ENCODE results near the gene ERP27. TPM values are rescaled to one million over a fixed set of nuclear protein-coding genes. Genes with fewer than 3 reads are reported as not detected.

ERP27 gene
- total RNA-seq, 2 donors from 2014 or later = 9.9 to 14.9 TPM

GRCh38 chr12:14957551-14958168 lies 19.3 kb upstream of the ERP27 start:
- H3K36me3 Mint-ChIP-seq (ENCODE audit: low read depth) = peaks cover 26% of the 10 kb centered on the region
- peaks cover 62% of the 10 kb centered on the region for H3K4me1 Mint-ChIP-seq
- peak overlapping the region; percentile 100 for H3K4me3 Mint-ChIP-seq
- ATAC-seq = no peak
- peak overlapping the region; percentile 100 for H3K27ac Mint-ChIP-seq
- no peaks in the 10 kb centered on the region for H3K9me3 ChIP-seq (ENCODE audit: control insufficient read depth, low read length, poor library complexity, severe bottlenecking)
- no peak for DNase-seq
- no peaks in the 10 kb centered on the region for H3K27me3 Mint-ChIP-seq

DNA sequence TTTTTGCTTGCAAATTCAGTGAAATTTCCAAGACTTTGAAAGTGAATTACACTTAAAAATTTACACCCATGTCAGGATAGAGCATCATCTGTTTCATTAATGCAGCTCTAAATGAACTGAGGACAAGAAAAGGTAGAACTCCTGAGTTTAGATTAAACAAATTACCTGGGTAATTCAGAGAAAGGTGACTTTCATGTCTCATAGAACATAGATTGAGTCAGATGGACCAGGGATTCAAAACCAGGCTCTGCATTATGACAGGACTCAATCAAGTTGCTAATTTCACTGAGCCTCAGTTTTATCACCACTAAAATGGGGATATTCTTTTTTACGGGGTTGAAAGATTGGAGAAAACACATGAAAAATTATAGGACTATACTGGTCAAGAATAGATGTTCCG lies 18.6 kb upstream of the ERP27 start:
- no peaks in the 10 kb centered on the region for H3K9me3 ChIP-seq (ENCODE audit: control insufficient read depth, low read length, poor library complexity, severe bottlenecking)
- Mint-ChIP-seq H3K4me1 (peaks cover 67% of the 10 kb centered on the region), H3K36me3 (ENCODE audit: low read depth) (peaks cover 30% of the 10 kb centered on the region), H3K4me3 (peak overlapping the region; percentile 100), H3K27me3 (no peaks in the 10 kb centered on the region), H3K27ac (peak overlapping the region; percentile 100)
- DNase-seq (no peak), ATAC-seq (no peak)

DNA sequence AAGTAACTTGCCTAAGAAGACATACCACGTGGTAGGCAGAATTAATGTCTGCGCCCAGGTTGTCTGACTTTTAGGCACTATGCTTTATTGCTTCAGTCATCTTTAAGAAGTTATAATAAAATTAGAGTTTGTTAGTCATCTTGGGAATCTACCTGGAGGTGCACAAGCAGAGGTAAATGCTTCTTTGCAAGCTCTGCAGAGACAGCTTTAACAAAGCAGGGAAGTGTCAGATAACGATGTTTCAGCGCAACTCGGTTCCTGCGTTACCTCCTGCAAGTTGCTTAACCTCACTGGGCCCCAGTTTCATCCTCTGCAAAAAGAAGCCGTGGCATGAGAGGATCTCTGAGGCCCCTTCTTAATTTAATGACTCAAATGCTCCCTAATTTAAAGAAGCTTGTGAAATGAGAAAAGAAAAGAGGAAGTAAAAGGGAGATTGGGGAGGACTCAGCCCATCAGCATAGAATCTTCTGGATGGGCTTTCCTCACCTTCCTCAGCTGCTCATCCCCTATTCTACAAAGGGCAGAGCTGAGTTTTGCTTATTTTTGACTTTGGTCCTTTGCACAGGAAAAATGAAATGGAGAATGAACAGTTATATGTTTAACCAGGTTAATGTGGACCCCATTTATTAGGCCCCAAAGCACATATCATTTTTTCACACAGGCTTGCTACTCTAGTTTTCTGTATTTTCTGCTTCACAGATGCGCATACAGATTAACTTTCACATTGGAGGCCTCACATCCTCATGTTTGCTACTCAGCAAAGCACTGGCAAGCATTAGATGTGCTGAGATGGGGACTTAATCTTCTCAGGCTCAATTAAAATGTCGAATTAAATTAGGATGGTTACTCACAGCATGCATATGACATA lies 17.9 kb upstream of the ERP27 start:
- H3K36me3 Mint-ChIP-seq (ENCODE audit: low read depth) = peaks cover 31% of the 10 kb centered on the region
- no peaks in the 10 kb centered on the region for H3K27me3 Mint-ChIP-seq
- DNase-seq (no peak), ATAC-seq (no peak)
- no peaks in the 10 kb centered on the region for H3K9me3 ChIP-seq (ENCODE audit: control insufficient read depth, low read length, poor library complexity, severe bottlenecking)
- peaks cover 69% of the 10 kb centered on the region for H3K4me1 Mint-ChIP-seq
- H3K4me3 Mint-ChIP-seq = peak overlapping the region; percentile 100
- peak overlapping the region; percentile 100 for H3K27ac Mint-ChIP-seq

DNA sequence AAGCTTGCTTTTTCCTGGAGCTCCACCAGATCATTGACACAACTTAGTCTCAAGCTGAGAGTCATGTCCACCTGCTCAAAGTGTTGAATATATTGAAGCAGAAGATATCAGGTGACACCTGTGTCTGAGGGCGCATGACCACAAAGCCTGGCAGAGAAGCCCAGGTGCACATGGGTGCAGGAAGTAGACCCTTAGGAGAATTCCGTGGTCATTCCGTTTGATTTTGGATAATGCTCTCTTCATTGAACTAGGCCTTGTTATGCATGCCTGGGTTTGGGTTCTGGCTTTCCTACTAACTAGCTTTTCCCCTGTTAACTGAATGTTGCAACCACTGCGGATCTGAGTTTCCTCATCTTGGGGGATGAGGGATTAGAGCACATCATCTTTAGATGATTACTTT lies 15.9 kb upstream of the ERP27 start:
- peaks cover 76% of the 10 kb centered on the region for H3K4me1 Mint-ChIP-seq

DNA sequence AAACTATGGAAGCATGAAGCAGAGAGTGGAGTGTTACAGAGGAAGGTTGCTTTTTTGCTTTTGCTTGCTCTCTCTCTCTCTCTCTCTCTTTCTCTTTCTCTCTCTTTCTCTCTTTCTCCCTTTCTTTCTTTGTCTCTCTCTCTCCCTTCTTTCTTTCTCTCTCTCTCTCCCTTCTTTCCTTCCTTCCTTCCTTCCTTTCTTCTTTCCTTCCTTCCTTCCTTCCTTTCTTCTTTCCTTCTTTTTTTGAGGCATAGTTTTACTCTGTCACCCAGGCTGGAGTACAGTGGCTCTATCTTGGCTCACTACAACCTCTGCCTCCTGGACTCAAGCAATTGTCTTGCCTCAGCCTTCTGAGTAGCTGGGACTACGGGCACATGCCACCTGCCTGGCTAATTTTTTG lies 15.4 kb upstream of the ERP27 start:
- H3K9me3 ChIP-seq (ENCODE audit: control insufficient read depth, low read length, poor library complexity, severe bottlenecking) = no peaks in the 10 kb centered on the region
- H3K36me3 Mint-ChIP-seq (ENCODE audit: low read depth) = peaks cover 32% of the 10 kb centered on the region
- no peaks in the 10 kb centered on the region for H3K27me3 Mint-ChIP-seq
- ATAC-seq (no peak), DNase-seq (no peak)
- peak overlapping the region; percentile 100 for H3K27ac Mint-ChIP-seq
- peaks cover 77% of the 10 kb centered on the region for H3K4me1 Mint-ChIP-seq
- H3K4me3 Mint-ChIP-seq = peak overlapping the region; percentile 94

More for the DNA sequence above, 15.9 kb upstream of the ERP27 start:
- Mint-ChIP-seq H3K27ac (peak overlapping the region; percentile 100), H3K36me3 (ENCODE audit: low read depth) (peaks cover 30% of the 10 kb centered on the region), H3K27me3 (no peaks in the 10 kb centered on the region), H3K4me3 (peak overlapping the region; percentile 94)
- no peak for ATAC-seq
- no peak for DNase-seq
- no peaks in the 10 kb centered on the region for H3K9me3 ChIP-seq (ENCODE audit: control insufficient read depth, low read length, poor library complexity, severe bottlenecking)

- Mint-ChIP-seq H3K36me3 (ENCODE audit: low read depth) (peaks cover 30% of the 10 kb centered on the region), H3K4me3 (peak overlapping the region; percentile 94), H3K27me3 (no peaks in the 10 kb centered on the region), H3K4me1 (peaks cover 74% of the 10 kb centered on the region), H3K27ac (peak overlapping the region; percentile 100)
- ATAC-seq (peak; percentile 75), DNase-seq (no peak)
- no peaks in the 10 kb centered on the region for H3K9me3 ChIP-seq (ENCODE audit: control insufficient read depth, low read length, poor library complexity, severe bottlenecking)
Measured at GRCh38 chr12:14952299-14952921, 14.1 kb upstream of the ERP27 start.

GRCh38 chr12:14951851-14952250 lies 13.5 kb upstream of the ERP27 start:
- ATAC-seq (no peak), DNase-seq (no peak)
- Mint-ChIP-seq H3K27me3 (no peaks in the 10 kb centered on the region), H3K36me3 (ENCODE audit: low read depth) (peaks cover 31% of the 10 kb centered on the region), H3K27ac (peak overlapping the region; percentile 100), H3K4me3 (peak overlapping the region; percentile 94), H3K4me1 (peaks cover 78% of the 10 kb centered on the region)
- H3K9me3 ChIP-seq (ENCODE audit: control insufficient read depth, low read length, poor library complexity, severe bottlenecking) = no peaks in the 10 kb centered on the region

GRCh38 chr12:14950982-14951746 lies 12.8 kb upstream of the ERP27 start:
- peak overlapping the region; percentile 100 for H3K27ac Mint-ChIP-seq
- ATAC-seq (no peak), DNase-seq (no peak)
- H3K9me3 ChIP-seq (ENCODE audit: control insufficient read depth, low read length, poor library complexity, severe bottlenecking) = no peaks in the 10 kb centered on the region
- peaks cover 31% of the 10 kb centered on the region for H3K36me3 Mint-ChIP-seq (ENCODE audit: low read depth)
- H3K4me1 Mint-ChIP-seq = peaks cover 79% of the 10 kb centered on the region
- peak overlapping the region; percentile 94 for H3K4me3 Mint-ChIP-seq
- no peaks in the 10 kb centered on the region for H3K27me3 Mint-ChIP-seq

DNA sequence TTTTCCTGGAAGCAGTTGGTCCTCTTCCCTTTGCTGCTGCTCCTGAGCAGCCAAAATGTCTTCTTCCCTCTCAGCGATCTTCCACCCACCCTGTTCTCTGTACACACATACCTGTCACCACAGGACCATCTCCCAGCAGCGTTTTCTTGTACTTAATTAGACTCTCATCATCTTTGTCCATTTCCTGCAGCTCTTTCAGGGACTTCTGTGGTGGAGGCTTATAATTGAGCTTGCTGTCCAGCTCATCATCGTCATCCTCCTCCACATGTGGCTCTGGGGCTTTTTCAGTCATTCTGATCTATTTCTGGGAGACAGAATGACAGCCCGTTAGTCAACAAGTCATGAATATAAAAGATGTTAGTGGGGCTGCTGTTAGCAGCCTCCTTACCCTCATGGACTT lies 12.1 kb upstream of the ERP27 start:
- peak overlapping the region; percentile 86 for H3K4me3 Mint-ChIP-seq
- DNase-seq (no peak), ATAC-seq (no peak)
- peaks cover 78% of the 10 kb centered on the region for H3K4me1 Mint-ChIP-seq
- peaks cover 33% of the 10 kb centered on the region for H3K36me3 Mint-ChIP-seq (ENCODE audit: low read depth)
- H3K27me3 Mint-ChIP-seq = no peaks in the 10 kb centered on the region
- H3K27ac Mint-ChIP-seq = peak overlapping the region; percentile 100
- H3K9me3 ChIP-seq (ENCODE audit: control insufficient read depth, low read length, poor library complexity, severe bottlenecking) = no peaks in the 10 kb centered on the region

DNA sequence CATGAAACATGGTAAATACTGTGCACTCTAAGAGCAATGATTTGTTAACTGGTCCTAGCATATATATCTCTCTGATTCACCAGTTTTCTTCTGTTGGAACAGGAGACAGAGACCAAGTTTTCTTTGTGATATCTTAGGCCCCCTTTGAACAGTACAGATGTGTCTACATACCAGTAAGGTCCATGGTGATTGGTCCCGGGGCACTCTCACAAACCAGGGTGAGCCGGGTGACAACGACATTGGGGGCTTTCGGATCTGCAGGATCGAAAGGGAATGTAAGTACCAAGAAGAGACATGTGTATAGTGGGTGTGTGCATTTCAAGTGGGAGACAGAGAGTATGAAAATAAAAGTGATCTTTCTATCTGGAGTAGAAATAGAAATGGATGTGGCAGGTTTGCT lies 11.3 kb upstream of the ERP27 start:
- DNase-seq = no peak
- peak overlapping the region; percentile 86 for H3K4me3 Mint-ChIP-seq
- ATAC-seq = no peak
- peaks cover 36% of the 10 kb centered on the region for H3K36me3 Mint-ChIP-seq (ENCODE audit: low read depth)
- no peaks in the 10 kb centered on the region for H3K9me3 ChIP-seq (ENCODE audit: control insufficient read depth, low read length, poor library complexity, severe bottlenecking)
- peak overlapping the region; percentile 100 for H3K27ac Mint-ChIP-seq
- peaks cover 76% of the 10 kb centered on the region for H3K4me1 Mint-ChIP-seq
- H3K27me3 Mint-ChIP-seq = no peaks in the 10 kb centered on the region

DNA sequence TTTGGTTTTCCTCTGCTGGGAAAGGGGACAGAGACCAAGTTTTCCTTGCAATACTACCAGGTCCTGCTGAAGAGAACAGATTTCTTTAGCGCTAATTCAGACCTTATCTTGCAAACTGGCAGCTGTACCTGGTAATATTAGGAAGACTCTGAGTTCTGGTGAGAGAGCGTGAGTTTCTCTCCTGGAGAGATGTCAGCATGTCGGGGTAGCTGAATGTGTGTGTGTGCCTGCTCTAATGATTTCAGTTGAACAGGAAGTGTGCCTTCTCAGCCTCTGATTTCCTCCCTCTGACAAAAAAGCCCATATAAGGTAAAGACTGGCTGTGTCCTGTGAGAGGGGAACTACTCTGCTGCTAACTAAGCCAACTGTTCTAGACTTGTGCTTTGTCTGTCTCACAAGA lies 10.3 kb upstream of the ERP27 start:
- H3K9me3 ChIP-seq (ENCODE audit: control insufficient read depth, low read length, poor library complexity, severe bottlenecking) = no peaks in the 10 kb centered on the region
- DNase-seq (no peak), ATAC-seq (peak; percentile 83)
- H3K27ac Mint-ChIP-seq = peak overlapping the region; percentile 100
- peaks cover 34% of the 10 kb centered on the region for H3K36me3 Mint-ChIP-seq (ENCODE audit: low read depth)
- no peaks in the 10 kb centered on the region for H3K27me3 Mint-ChIP-seq
- peak overlapping the region; percentile 86 for H3K4me3 Mint-ChIP-seq
- peaks cover 68% of the 10 kb centered on the region for H3K4me1 Mint-ChIP-seq

- DNase-seq (no peak), ATAC-seq (no peak)
- Mint-ChIP-seq H3K27me3 (no peaks in the 10 kb centered on the region), H3K4me1 (peaks cover 59% of the 10 kb centered on the region), H3K36me3 (ENCODE audit: low read depth) (peaks cover 35% of the 10 kb centered on the region), H3K4me3 (peak overlapping the region; percentile 76), H3K27ac (peak overlapping the region; percentile 100)
- H3K9me3 ChIP-seq (ENCODE audit: control insufficient read depth, low read length, poor library complexity, severe bottlenecking) = no peaks in the 10 kb centered on the region
Measured at GRCh38 chr12:14946861-14947260, 8.5 kb upstream of the ERP27 start.

DNA sequence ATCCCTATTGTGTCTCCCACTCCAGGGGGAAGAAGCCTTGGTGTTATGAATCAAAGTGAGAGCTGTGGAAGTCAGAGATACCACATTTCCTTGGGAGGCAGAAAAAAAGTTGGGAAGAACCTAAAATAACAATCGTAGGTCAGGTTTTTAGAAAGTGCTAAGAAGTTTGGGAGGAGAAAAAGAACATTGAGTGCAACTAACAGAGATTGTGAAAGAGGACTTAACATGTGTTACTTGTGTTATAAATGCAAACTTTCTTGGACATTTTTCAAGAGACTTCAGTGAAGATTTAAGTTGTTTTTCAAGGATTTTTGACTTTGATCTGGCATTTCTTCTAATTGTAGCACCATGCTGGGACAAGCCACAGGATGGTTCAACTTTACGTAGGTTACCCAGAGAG lies 7.8 kb upstream of the ERP27 start:
- Mint-ChIP-seq H3K36me3 (ENCODE audit: low read depth) (peaks cover 33% of the 10 kb centered on the region), H3K27me3 (no peaks in the 10 kb centered on the region), H3K4me3 (peak overlapping the region; percentile 69), H3K4me1 (peaks cover 55% of the 10 kb centered on the region), H3K27ac (peak overlapping the region; percentile 100)
- DNase-seq = no peak
- no peak for ATAC-seq
- H3K9me3 ChIP-seq (ENCODE audit: control insufficient read depth, low read length, poor library complexity, severe bottlenecking) = no peaks in the 10 kb centered on the region
